ENCODE data around the gene DDX5.

- TF ChIP-seq USF2 (IDR thresholded peaks at IDR 0.05; ENCODE audit: low read depth, low read length) (no peak), POLR2A (IDR thresholded peaks at IDR 0.05; ENCODE audit: low read depth, low read length) (no peak; the same call in 1 of the 2 replicates), CTCF (conservative IDR thresholded peaks at IDR 0.05; ENCODE audit: low read depth, low read length) (no peak), ELK1 (IDR thresholded peaks at IDR 0.05; ENCODE audit: borderline replicate concordance, low read depth, low read length) (no peak), SMC3 (IDR thresholded peaks at IDR 0.05; ENCODE audit: low read depth, low read length) (no peak), RFX5 (IDR thresholded peaks at IDR 0.05; ENCODE audit: low read depth, low read length) (no peak), RCOR1 (IDR thresholded peaks at IDR 0.05; ENCODE audit: insufficient replicate concordance, low read length) (no peak), BHLHE40 (IDR thresholded peaks at IDR 0.05; ENCODE audit: low read depth, low read length) (no peak)
These were observed 34.2 kb upstream of the DDX5 start for GRCh38 chr17:64540118-64540776.

All from IMR-90 (cell line).